ENCODE data around the gene HAL. TPM values are rescaled to one million over a fixed set of nuclear protein-coding genes. Genes with fewer than 3 reads are reported as not detected.
A peak's percentile ranks its signal among the peaks of the same experiment; 100 is the strongest.

HAL gene
- total and polyA plus RNA-seq, 2 of the 13 experiments (the other 11 are each of a cell fraction or from before 2014, with no cell fraction given) = 0.89 to 37.8 TPM

DNA sequence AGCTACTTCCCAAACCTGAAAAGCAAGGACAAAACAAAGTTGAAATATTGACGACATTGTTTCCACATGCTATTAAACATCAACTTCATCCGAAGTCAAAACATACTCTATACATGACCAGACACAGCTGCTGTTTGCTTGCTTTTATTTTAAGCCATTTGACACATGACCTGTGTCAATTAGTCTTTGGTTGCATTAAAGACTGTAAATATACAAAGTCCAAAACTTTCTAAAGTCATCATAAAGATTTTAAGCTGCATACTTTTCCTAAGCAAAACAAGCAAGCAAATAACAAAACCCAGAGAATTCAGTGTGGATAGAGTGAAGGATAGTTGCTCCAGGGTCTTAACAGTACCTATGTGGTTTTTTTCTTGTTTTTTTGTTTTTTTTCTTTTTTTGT, 21.8 kb downstream of the HAL start:
- no peaks in the 10 kb centered on the region for H3K79me2 ChIP-seq (ENCODE audit: insufficient read depth, low read length)
- DNase-seq (ENCODE audit: low spot score) (peak; percentile 86), ATAC-seq (peak; percentile 82), FAIRE-seq (peak; percentile 77)
- CTCF ChIA-PET (ENCODE audit: low intra/inter-chr PET ratio, low total read pairs) = no interaction called here
- no peaks in the 10 kb centered on the region for H4K20me1 ChIP-seq (ENCODE audit: insufficient read depth, low read length)
- 6% methylated on average over 2 of the region's 2 CpGs for WGBS (ENCODE audit: low lambda C conversion rate)
- no peaks in the 10 kb centered on the region for H3K36me3 ChIP-seq (replicated peaks in 1 of 2; ENCODE audit: control insufficient read depth in 1 of 2, insufficient read depth in 2 of 2, low read length in 2 of 2)
- POLR2A ChIA-PET = interaction anchor here (0.7 to 7.0 kb wide), 8 partner anchors 8 to 56 kb away, joined by 3 to 92 read pairs (median 6); partner anchors contain the start of genes AMDHD1, CCDC38 and HAL
- peak overlapping the region in 1 of 3 experiments; percentile 28; a peak in 2 of 6 replicates for H3K4me3 ChIP-seq (replicated peaks in 1 of 3; ENCODE audit: insufficient read depth in 1 of 3, low read depth in 2 of 3, low read length in 3 of 3)
- H3K9ac ChIP-seq (ENCODE audit: insufficient read depth, low read depth, low read length) = peak overlapping the region; percentile 47; the same call in 1 of the 2 replicates
- intact Hi-C loops (cut with micrococcal nuclease; ENCODE audit: unreplicated experiment) (loop anchor here (1.0 kb wide), 1 partner anchor 8 kb away; no protein-coding TSS in a partner anchor), in situ Hi-C loops (cut with HindIII; ENCODE audit: extremely low pct_ligation_motif_present, low pct_unique_long_range_greater_than_20kb) (no loop called here)
- peak overlapping the region; percentile 74 for H3K27ac ChIP-seq (ENCODE audit: extremely low read length, insufficient read depth, low read length)
- H3K4me2 ChIP-seq (ENCODE audit: low read depth, low read length) = peak overlapping the region; percentile 74
- BruUV-seq (replicated peaks) = no TSS peak
- H3K9me3 ChIP-seq (ENCODE audit: low read length) = no peaks in the 10 kb centered on the region
- peaks cover 83% of the 10 kb centered on the region for H3K4me1 ChIP-seq (ENCODE audit: insufficient read depth, low read length)
- no peaks in the 10 kb centered on the region for H3K27me3 ChIP-seq (ENCODE audit: control insufficient read depth in 1 of 2, insufficient read depth in 2 of 2, low read length in 2 of 2)
- no peak overlapping the region for H2AFZ ChIP-seq (ENCODE audit: low read length)
- TF ChIP-seq YEATS4 (CRISPR knock-in tag; IDR thresholded peaks at IDR 0.05; ENCODE audit: borderline replicate concordance) = no peak; the same call in 1 of the 2 replicates
- TF ChIP-seq ZNF224 (CRISPR knock-in tag; IDR thresholded peaks at IDR 0.05) = no peak
- TF ChIP-seq ZNF850 (CRISPR knock-in tag; conservative IDR thresholded peaks at IDR 0.05) = no peak
- no peak for TF ChIP-seq ZKSCAN1 (IDR thresholded peaks at IDR 0.05; ENCODE audit: low read length)
- TF ChIP-seq, protein P1, sequence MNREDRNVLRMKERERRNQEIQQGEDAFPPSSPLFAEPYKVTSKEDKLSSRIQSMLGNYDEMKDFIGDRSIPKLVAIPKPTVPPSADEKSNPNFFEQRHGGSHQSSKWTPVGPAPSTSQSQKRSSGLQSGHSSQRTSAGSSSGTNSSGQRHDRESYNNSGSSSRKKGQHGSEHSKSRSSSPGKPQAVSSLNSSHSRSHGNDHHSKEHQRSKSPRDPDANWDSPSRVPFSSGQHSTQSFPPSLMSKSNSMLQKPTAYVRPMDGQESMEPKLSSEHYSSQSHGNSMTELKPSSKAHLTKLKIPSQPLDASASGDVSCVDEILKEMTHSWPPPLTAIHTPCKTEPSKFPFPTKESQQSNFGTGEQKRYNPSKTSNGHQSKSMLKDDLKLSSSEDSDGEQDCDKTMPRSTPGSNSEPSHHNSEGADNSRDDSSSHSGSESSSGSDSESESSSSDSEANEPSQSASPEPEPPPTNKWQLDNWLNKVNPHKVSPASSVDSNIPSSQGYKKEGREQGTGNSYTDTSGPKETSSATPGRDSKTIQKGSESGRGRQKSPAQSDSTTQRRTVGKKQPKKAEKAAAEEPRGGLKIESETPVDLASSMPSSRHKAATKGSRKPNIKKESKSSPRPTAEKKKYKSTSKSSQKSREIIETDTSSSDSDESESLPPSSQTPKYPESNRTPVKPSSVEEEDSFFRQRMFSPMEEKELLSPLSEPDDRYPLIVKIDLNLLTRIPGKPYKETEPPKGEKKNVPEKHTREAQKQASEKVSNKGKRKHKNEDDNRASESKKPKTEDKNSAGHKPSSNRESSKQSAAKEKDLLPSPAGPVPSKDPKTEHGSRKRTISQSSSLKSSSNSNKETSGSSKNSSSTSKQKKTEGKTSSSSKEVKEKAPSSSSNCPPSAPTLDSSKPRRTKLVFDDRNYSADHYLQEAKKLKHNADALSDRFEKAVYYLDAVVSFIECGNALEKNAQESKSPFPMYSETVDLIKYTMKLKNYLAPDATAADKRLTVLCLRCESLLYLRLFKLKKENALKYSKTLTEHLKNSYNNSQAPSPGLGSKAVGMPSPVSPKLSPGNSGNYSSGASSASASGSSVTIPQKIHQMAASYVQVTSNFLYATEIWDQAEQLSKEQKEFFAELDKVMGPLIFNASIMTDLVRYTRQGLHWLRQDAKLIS (CRISPR knock-in tag; IDR thresholded peaks at IDR 0.05) = no peak
- TF ChIP-seq CBX2 (IDR thresholded peaks at IDR 0.05; ENCODE audit: low read depth, low read length) = no peak
- TF ChIP-seq CBX2 (CRISPR knock-in tag; IDR thresholded peaks at IDR 0.05; ENCODE audit: low read depth) = no peak
- no peak for TF ChIP-seq ZNF766 (CRISPR knock-in tag; IDR thresholded peaks at IDR 0.05; ENCODE audit: borderline replicate concordance)
- TF ChIP-seq TSC22D2 (CRISPR knock-in tag; IDR thresholded peaks at IDR 0.05; ENCODE audit: borderline replicate concordance) = no peak
- TF ChIP-seq THAP11 (CRISPR knock-in tag; IDR thresholded peaks at IDR 0.05) = peak; percentile 62
- TF ChIP-seq, protein P2, sequence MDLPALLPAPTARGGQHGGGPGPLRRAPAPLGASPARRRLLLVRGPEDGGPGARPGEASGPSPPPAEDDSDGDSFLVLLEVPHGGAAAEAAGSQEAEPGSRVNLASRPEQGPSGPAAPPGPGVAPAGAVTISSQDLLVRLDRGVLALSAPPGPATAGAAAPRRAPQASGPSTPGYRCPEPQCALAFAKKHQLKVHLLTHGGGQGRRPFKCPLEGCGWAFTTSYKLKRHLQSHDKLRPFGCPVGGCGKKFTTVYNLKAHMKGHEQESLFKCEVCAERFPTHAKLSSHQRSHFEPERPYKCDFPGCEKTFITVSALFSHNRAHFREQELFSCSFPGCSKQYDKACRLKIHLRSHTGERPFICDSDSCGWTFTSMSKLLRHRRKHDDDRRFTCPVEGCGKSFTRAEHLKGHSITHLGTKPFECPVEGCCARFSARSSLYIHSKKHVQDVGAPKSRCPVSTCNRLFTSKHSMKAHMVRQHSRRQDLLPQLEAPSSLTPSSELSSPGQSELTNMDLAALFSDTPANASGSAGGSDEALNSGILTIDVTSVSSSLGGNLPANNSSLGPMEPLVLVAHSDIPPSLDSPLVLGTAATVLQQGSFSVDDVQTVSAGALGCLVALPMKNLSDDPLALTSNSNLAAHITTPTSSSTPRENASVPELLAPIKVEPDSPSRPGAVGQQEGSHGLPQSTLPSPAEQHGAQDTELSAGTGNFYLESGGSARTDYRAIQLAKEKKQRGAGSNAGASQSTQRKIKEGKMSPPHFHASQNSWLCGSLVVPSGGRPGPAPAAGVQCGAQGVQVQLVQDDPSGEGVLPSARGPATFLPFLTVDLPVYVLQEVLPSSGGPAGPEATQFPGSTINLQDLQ (CRISPR knock-in tag; IDR thresholded peaks at IDR 0.05) = no peak
- 0 out of 2 replicates have a peak, but pooled peaks have one; percentile 21 for TF ChIP-seq NFYC (CRISPR knock-in tag; IDR thresholded peaks at IDR 0.05)
- TF ChIP-seq, protein P3, sequence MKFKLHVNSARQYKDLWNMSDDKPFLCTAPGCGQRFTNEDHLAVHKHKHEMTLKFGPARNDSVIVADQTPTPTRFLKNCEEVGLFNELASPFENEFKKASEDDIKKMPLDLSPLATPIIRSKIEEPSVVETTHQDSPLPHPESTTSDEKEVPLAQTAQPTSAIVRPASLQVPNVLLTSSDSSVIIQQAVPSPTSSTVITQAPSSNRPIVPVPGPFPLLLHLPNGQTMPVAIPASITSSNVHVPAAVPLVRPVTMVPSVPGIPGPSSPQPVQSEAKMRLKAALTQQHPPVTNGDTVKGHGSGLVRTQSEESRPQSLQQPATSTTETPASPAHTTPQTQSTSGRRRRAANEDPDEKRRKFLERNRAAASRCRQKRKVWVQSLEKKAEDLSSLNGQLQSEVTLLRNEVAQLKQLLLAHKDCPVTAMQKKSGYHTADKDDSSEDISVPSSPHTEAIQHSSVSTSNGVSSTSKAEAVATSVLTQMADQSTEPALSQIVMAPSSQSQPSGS (CRISPR knock-in tag; IDR thresholded peaks at IDR 0.05) = peak; percentile 97
- TF ChIP-seq HNF4G (IDR thresholded peaks at IDR 0.05; ENCODE audit: borderline replicate concordance, low read depth, low read length) = peak; percentile 85
- peak; percentile 68; the same call in 1 of the 2 replicates for TF ChIP-seq HNF4G (CRISPR knock-in tag; IDR thresholded peaks at IDR 0.05; ENCODE audit: borderline replicate concordance, low read depth)
- no peak for TF ChIP-seq RXRA (CRISPR knock-in tag; IDR thresholded peaks at IDR 0.05)
